Measurements from ENCODE around the gene BRF1. TPM values are rescaled to one million over a fixed set of nuclear protein-coding genes. Genes with fewer than 3 reads are reported as not detected.

BRF1 gene
- polyA plus RNA-seq, 5 donors, result 27.3 to 41.1 (median 30.5) TPM

DNA sequence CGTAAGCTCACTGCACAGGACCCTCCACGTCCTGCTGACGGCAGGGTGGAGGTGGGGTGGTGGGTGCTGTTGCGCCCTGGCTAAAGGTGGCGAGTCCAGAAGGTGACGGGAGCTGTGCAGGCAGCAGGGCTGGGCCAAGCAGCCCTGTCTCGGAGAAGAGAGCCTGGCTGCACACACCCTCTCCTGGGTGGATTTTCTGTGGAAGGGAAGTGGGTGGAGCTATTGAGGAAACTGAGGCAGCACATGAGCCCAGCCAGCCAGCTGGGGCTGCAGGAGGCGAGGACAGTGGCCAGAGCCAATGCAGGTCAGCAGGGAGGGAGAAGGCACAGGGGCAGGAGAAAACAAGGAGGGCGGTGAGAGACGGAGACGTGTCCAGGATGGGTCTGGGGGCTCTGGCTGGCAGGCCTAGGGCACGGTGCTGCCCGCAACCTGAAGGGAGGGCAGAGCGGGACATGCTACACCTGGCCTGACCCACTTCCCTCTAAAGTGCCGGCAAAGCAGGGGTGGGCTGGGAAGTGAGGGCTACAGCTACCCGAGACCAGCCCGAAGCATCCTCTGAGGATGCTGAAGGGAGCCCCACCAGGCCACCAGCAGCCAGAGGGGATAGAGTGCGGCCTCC is 32.0 kb downstream of the BRF1 start:
- DNase-seq, result no peak

DNA sequence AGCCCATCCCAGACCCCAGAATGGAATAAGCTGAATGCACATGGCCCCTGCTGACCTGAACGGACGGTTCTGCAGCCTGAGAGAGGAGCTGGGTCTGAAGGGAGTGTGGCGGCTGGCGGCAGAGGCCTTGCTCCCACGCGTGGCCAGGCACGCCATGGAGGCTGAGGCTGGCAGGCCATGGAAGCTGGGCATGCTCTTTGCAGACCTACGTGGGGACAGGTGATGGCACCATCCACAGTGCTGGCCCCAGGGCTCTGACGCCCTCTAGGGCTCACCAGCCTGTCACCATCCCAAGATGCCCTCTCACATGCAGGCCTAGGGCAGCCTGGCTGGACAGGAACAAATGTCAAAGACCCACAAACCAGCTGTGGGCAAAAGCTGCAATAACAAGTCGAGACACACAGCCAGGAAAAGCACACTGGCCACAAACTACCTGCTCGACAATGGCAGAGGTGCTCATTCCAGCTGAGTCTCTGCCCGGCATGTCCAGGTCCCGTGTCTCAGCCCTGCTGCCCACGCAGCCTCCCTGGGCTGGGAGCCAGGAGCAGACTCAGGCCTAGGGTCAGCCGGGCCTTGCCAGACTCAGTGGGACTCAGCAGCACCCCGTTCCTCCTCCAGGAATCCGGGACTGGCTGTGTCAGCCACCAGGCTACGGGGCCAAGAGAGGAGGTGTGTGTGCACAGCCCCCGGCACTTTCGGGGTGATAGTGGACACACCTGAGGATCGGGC is 32.8 kb downstream of the BRF1 start:
- no peak for DNase-seq

DNA sequence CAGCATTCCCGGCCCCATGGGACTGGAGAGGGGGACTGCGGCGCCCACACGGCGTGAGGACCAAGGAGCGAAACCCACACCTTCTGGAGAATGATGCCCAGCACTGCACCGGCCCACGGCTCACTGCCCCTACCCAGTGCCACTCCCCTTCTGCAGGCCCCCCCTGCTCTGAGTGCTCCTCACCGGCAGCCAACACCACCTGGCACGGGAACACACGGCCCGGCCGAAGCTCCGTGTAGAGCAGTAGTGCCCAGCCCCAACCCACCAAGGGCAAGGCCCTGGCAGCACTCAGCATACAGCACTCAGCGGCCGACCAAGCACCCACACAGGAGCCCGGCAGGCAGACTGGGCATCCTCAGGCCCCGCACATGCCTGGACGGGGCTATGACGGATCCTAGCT is 39.0 kb downstream of the BRF1 start:
- no peak for DNase-seq

DNA sequence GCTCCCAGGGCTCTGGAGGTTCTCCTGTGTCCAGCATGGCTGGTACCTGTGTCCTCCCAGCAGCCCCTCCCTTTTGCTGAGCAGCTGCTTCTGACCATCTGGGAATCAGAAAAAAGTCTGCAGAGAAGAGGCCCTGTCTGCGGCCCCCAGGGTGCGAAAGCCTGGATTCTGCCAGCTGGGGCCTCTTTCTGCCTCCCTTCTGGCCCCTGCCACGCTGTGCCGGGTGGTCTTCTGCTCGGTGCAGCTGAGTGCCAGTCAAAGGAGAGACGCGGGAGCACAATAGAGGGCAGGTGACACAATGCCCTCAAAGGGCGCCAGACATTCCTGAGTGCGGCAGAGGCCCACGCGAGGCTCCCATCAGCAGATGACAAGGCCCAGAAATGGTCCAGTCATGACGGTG is 39.8 kb downstream of the BRF1 start:
- DNase-seq, result no peak

DNA sequence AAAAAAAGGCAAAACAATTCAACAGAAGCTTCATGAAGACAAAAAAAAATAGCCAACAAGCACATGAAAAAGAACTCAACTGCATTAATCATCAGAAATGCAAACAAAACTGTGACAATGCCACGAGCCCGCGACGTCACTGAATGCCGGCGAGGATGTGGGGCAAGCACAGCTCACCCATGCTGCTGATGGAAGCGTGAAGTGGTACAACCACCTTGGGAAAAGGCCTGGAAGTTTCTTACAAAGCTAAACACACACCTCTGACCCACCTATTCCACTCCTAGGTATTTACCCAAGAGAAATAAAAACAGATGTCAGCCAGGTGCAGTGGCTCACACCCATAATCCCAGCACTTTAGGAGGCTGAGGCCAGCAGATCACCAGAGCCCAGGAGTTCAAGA is 42.0 kb downstream of the BRF1 start:
- no peak for DNase-seq

DNA sequence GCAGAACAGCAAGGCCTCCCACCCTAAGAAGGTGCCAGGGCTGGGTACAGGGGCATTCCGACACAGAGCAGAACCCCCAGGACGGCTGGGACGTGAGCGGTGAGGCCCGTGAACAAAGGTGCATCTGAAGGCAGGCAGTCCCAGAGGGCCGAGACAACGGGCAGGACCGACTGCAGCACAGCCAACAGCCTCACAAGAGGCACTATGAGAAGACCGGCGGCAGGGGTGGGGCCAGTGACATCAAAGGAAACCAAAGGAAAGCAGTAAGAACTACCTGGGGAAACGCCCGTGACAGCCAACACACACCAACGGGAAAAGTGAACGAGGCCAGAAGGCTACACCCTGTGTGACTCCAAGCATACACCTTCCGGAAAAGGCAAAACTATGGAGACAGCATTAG is 43.3 kb downstream of the BRF1 start:
- no peak for DNase-seq

DNA sequence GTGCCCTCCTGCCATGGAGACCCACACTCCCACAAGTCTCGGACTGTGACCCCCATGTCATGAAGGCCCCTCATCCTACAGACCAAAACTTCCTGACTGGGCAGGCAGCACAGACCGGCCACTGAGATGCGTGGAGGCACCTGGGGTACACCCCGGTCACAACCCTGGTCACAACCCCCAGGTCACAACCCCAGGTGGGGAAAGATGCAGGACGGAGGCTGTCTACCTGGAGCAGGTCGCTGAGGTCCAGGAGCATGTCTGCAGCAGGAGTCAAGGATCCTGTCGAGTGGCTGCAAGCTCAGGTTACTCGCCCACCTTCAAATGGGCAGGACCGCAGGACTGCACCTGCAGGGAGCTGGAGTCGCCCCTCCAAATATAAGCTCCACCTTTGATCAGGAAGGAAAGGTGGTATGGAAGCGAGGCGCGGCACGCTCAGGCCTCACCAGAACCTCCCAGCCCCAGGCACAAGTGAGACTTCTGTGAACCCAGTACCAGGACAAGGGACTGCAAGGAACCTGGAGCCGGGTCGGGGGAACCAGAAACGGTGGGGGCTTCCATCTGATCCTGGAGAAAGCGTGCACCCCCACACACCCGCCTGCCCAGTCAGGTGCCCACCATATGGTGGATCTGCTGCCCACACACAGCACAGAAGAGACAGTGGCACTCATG is 44.4 kb downstream of the BRF1 start:
- DNase-seq, result no peak

DNA sequence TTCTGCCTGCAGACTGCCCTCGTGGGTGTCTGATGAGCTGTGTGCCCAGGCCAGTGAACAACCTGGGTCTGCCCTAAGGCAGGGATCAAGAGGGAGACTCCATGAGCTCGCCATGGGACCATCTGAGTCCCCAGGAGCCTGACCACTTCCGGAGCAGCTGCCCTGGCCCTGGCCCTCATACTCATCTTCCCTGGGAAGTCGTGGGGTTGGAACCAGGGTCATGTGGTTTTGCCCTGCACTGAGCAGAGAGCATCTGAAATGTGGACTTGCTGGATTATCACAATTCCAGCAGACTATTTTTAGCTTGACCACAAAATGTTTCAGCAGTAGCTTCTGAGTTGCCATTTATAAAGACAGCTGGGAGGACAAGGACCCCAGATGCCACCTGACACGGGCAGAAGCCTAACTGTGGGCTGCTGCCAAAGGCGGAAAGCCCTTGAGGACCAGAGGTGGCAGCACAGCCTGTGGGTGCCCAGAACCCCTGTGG is 45.7 kb downstream of the BRF1 start:
- no peak for DNase-seq

DNA sequence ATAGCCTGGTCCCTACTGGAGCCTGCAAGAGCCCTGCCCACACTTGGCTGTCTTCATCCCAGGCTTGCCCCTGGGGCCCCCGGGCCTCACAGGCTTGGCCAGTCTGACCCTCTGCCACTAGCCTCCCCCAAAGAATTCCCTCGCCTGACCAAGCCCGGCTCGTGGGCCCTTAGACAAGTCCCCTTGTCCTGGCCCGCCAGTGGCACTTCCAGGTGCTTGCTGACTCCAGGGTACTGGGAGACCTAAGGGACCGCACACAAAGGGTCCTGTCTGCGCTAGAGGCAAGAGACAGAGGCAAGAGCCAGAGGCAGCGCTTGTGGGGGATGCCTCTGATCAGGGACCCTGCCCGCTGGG is 47.5 kb downstream of the BRF1 start:
- DNase-seq, result no peak

DNA sequence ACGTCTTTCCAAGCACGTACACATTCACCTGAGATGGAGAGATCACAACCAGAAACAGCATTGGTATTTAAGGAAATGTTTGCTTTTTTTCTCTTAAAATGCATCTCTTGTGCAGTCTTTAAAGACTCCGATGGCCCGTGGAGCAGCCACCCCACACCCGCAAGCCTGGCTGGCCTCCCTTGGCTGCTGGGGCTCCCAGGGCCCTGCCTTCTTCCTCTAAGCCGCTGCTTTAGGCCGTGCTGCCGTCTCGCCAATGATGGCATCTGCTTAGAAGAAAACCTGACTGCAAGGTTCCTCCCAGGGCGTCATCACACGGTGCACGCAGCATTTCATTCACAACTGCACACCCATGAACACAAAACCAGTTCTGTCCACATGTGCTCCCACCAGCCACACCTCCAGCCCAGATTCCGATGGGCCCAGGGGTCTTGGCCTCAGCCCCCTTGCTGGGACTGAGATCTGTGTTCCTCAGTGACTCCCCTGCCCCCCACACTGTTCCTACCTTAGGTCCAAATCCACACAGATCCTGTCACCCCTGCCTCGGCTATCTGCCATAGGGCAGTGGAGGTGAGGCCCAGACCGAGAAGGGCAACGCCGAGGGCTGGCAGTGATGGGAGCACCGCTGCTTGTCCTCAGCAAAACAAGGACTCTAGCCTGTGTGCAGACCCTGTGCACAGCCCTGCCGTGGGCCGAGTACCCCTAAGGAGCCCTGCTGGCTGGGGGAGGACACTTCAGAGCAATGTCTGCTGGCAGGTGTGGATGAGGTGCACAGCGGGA is 48.1 kb downstream of the BRF1 start:
- no peak for DNase-seq

DNA sequence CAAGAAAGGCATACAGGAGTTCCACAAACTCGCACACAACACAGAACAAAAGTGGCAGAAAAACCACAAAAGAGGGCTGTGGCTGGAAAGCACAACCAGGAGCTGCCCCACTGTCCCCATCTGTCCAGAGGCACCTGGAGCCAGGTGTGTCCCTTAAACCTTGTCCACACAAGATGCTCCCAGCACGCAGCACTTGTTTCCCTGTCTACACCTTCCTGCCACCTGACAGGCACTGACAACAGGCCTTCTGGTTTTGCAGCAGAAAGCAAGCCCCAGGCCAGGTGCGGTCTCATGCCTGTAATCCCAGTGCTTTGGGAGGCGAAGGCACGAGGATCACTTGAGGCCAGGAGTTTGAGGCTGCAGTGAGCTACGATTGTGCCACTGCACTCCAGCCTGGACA is 48.9 kb downstream of the BRF1 start:
- DNase-seq, result no peak

DNA sequence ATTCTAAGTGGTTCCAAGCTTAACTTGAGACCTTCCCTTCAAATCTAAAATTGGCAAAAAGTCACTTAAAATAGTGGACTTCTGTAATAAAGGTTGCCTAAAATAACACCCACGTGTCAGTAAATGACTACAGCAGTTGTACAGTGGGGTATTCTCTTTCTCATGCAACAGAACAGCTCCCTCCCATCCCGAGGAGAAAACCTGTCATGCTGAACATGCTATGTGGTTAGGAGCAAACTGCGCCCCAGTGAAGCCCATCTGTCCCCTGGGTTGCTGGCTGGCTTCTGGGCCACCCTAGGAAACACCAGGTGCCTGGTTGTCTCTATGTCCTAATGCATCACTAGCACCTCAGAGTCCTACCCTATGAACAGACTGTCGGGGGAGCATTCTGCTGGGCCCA is 49.8 kb downstream of the BRF1 start:
- no peak for DNase-seq

DNA sequence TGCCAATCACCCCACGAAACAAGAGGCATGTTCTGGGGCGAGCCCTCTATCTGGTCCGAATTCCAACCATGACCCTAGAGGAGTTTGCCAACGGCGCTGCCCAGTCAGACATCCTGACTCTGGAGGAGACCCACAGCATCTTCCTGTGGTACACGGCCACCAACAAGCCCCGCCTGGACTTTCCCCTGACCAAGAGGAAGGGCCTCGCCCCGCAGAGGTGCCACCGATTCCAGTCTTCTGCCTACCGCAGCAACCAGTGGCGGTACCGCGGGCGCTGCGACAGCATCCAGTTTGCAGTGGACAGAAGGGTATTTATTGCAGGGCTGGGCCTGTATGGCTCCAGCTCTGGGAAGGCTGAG is 50.8 kb downstream of the BRF1 start:
- no peak for DNase-seq

DNA sequence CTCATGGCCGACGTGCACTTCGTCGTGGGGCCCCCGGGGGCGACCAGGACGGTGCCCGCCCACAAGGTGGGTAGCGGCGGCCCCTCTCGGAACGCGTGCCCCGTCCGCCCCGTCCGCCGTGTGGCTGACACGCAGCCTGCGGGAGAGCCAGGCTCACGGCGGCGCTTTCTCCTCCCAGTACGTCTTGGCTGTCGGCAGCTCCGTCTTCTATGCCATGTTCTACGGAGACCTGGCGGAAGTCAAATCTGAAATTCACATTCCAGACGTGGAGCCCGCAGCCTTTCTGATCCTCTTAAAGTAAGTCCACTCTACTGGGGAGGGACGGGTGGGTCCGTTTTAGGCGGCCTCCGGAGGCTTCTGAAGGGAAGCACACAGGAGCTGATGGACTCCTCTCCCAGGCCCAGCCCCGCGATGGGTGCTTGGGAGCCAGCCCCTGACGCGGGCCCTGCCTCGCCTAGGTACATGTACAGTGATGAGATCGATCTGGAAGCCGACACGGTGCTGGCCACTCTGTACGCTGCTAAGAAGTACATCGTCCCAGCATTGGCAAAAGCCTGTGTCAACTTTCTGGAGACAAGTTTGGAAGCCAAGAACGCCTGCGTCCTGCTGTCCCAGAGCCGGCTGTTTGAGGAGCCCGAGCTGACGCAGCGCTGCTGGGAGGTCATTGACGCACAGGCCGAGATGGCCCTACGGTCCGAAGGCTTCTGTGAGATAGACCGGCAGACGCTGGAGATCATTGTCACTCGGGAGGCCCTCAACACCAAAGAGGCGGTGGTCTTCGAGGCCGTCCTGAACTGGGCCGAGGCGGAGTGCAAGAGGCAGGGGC is 51.4 kb downstream of the BRF1 start:
- DNase-seq, result peak; percentile 23 to 31

DNA sequence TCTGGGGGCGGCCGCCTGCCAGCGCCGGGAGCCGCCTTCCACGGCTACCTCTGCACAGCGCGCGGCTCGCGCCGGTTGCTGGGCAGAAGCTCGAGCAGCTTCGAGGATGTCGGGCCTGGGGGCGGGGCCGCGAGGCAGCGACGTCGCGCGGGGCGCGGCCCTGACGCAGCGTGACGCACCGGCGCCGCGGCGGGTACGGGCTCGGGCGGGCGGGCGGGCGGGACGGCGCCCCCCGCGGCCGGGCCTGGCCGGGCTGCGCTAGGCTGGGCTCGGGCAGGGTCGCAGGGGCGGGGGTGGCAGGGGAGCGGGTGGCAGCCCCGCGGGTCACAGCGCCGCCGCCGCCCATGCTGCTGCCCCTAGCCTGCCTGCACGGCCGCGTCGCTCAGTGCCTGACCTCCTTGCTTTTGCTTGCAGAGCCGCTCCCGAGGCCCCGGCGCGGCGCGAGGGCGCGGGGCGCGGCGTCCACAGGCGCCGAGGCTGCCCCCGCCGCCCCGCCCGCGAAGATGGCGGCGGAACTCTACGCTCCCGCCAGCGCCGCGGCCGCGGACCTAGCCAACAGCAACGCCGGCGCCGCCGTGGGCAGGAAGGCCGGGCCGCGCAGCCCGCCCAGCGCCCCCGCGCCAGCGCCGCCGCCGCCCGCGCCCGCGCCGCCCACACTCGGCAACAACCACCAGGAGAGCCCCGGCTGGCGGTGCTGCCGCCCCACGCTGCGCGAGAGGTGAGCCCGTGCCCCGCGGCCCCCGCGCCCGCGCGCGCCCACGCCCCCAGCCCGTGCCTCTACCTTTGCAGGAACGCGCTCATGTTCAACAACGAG is 52.2 kb downstream of the BRF1 start, which contains the start of gene BTBD6:
TSS of gene BTBD6 (plus strand) at position 166 of the 814 bp plus-strand sequence. CDS start at position 345, 179 bp downstream.
- DNase-seq, result peak; percentile 85 to 86

DNA sequence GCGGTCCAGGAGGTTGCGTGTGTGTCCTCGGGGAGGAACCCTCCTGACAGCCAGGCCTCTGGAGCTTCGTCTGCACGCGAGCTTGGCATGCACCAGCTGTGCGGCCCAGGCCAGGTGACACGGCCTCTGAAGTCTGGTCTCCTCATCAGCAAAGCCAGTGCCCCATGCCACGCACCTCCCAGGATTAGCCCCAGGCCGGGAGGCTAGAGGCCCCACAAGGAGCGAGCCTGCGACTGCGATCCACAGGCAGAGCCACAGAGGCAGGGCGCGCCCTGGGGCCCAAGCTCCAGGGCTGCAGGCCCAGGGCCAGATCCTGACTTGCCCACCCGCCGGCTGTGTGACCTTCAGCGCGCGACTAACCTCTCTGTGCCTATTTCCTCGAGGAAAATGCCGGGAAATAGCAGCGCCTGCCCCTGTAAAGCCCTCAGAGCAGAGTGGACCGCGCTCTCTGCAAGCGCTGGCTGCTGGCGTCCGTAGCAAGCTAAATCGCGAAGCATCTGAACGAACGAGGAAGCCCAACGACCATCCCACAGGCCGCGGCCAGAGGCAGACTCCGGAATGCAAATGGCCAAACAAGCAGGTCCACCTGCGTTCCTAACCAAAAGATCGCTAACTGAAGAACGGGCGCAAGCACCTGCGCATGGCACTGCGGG is 53.0 kb downstream of the BRF1 start:
- no peak for DNase-seq

DNA sequence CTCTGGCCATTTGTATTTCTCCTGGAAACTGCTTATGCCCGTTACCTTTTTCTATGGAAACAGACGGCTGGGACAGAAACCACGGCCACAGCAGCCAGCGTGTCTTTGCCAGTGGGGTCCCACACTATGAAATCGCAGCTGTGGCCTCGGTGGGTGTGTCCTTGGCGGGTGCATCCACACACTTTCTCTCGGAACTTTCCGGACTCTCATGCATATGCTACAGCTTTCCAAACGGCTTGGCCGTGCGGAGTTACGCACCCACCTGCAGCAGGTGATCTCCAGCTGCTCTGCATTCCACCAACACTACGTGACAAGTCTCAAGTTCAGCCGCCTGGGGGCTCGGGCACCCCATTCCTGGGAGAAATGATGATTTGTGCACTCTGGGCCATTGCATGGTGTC is 53.8 kb downstream of the BRF1 start:
- no peak for DNase-seq

DNA sequence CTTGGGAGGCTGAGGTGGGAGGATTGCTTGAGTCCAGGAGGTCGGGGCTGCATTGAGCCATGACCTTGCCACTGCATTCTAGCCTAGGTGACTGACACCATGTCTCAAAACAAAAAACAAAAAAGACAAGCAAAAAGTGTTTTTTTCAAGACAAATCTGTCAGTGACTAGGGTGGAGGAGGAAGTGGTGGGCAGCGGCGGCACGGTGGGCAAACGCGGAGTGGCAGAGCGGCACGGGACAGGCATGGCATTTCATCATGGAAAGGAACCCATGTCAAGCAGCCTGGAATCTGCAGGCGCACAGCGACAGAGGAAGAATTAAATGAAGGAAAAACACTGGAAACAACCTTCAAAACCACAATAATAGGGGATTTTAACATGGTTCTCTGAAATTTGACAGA is 56.5 kb downstream of the BRF1 start:
- no peak for DNase-seq

DNA sequence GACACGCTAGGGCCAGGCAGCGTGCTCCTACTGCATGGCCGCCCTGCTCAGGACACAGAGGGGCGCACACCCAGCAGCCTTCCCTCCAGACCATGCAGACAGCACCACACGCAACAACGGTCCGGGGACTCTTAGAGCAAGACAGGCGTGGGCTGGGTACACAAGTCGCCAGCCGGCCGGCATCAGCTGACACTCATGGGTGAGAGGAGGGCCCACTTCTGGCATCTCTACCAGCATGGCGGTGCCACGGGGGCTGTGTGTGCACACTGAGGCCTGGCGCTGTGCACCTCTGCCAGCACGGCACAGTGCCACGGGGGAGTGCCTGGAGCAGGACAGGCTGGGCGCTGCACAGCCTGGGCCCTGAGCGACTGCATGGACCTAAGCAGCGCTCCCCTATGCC is 59.2 kb downstream of the BRF1 start:
- DNase-seq, result no peak
